AG08395 (cell line): ENCODE measurements around the gene ADAMTS7.
"Not testable (repeated sequence)": the region's sequence is repeated elsewhere in the genome, so short reads cannot be mapped to it uniquely, and the experiment has no call there.

ENCODE experiments used
- DNase-seq: peaks from one replicate; pipeline ENCODE4 v3.0.0; 2012; ENCODE audit warnings: mixed read lengths, low spot score

The ADAMTS7 gene

DNA sequence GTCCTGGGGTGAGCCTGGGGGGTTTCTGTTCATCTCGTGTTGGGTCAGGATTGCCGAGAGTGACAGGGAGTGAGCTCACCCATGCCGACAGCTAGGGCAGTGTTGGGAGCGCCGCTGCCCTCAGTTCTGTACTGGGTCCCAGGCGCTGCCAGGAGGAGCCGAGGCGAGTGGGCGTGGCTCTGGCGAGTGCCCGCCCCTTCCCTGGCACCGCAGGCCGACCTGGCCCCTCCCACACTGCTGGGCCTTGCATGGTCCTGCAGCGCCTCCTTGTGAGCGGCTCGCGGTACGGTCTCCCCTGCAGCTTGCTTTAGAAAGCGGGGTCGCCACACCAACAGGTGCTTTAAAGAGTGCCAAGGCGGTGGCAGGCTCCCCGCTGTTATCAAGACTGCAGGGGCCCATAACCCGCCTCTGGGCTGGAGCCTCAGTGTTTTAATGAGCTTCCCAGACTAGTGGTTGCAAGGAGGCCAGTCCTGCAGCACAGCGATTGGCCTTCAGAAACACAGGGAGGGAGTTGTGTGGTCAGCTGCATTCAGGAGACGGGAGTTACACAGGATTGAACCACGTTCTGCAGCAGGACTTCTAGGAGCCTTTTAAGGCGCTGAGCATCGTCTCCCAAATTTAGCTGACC, 60.2 kb downstream of the ADAMTS7 start:
- DNase-seq, result peak; percentile 83

DNA sequence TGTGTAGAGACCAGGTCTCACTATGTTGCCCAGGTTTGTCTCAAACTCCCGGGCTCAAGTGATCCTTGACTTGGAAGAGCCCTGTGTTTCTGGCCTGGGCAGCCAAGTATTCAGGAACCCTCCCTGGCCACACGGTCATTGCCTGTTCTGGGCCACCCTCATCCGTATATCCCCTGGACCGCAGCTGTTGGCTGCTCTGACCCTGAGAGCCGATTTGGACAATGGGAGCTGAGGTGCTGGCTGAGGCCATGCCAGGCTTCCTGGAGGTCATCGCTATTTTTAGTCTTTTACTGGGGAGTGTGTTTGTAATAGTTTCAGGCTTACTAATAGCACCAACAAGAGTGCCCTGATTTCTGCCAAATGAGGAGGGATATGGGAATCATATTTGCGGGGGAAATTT, 60.7 kb downstream of the ADAMTS7 start:
- DNase-seq, result peak; percentile 31

DNA sequence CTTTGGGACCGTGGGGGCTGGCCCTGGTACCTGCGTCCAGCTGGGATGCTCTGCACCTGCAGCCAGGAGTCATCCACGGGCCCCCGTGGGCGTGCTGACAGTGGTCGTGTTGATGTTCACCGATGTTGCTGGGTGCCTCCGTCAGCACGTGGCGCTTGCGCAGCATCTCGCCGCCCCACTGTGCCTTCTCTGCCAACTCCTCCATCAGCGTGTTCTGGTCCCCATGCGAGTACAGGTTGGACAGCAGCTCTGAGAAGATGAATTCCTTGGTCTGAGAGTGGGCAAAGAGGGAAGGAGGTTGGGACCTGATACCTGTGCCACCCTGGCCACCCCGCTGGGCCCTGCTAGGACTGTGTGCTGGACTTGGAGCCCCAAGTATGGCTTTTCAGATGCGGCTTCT, 61.4 kb downstream of the ADAMTS7 start:
- DNase-seq, result no peak

DNA sequence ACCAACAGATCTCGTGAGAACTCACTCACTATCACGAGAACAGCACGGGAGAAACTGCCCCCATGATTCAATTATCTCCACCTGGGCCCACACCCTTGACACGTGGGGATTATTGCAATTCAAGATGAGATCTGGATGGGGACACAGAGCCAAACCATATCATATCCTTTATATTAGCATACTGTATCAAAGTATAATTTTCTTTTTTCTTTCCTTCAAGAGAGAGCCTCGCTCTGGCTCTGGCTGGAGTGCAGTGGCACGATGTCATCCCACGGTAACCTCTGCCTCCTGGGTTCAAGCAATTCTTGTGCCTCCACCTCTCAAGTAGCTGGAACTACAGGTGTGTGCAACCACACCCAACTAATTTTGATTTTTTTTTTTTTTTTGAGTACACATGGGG, 63.4 kb downstream of the ADAMTS7 start:
- not testable (repeated sequence) for DNase-seq

DNA sequence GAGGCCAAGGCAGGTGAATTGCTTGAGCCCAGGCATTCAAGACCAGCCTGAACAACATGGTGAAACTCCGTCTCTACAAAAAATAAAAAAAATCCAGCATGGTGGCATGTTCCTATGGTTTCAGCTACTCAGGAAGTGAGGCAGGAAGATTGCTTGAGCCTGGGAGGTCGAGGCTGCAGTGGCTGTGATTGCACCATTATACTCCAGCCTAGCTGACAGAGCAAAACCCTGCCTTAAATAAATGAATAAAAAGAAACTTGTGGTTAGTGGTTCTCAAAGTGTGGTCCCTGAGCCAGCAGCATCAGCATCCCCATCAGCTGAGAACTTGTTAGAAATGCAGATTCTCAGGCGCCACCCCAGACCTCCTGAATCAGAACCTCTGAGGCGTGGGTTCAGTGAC, 69.6 kb downstream of the ADAMTS7 start:
- not testable (repeated sequence) for DNase-seq

DNA sequence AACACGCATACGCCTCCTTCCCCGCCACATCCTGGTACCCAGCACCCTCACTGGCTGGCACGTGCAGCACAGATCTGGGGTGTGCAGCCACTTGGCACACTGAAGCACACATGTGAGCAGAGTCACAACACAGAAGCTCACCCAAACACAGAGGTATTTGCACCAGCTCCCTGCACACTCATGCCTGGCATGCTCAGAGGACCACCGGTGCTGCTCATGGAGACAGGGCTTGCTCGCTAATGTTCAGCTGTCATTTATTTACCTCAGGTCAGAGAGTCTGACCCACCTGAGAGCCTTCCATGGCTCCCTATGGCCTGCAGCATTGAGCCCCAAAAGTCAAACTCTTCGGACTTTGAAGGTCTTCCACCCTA, 70.4 kb downstream of the ADAMTS7 start:
- no peak for DNase-seq

DNA sequence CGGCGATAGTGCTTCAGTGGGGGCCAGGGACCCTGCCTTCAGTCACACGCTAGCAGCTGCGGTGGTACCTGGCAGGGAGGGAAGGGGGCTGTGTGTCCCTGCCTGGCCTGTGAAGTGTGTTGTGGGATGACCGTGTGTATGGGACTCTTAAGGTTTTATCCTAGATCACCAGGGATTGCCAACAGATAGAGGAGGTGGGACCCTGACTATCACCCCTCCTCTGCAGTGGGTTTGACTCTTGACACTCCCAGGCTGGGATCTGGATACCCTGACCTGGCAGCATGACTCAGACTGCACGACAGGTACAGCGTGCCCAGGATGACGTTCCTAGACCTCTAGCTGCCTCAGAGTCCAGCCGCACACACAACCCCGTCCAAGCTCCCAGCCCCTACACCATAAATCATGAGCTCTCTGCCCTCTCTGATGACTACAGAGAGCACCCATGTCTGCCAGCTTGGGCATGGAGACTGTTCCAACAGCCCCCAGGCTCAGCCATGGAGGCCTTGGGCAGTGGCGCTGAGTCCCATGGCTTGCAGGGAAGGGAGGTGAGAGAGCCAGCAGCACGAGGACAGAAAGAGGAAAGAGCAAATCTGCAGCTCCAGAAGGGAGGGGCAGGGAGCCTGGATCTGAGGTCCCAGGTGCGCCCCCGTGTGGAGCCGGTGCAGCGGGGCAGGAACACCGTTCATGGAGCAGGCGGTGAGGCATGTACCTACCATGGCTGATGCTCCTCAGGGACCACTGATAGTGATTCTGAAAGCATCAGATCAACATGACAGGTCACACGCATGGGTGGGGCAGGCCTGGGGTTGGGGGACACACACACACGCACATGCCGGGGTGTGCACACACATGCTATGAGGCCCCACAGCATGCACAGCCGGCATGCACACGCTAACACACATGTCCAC, 71.0 kb downstream of the ADAMTS7 start:
- no peak for DNase-seq

DNA sequence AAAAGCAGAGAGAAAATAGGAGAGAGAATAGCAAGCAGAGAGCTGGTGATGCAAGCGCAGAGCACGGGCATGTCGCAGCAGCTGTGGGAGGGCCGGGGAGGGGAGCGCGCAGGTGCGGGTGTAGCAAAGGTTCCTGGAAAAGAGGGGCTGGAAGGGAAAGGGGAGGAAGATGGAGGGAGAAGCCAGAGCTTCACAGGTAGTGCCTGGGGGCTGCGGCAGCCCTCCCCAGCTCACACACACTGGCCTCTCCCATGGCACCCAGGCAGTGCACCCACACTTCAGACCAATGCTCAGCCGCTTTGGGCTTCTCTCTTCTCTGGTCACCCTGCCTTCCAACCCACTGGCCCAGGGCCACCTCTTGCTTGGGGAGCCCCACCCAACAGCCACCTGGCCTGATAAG, 72.1 kb downstream of the ADAMTS7 start:
- no peak for DNase-seq

DNA sequence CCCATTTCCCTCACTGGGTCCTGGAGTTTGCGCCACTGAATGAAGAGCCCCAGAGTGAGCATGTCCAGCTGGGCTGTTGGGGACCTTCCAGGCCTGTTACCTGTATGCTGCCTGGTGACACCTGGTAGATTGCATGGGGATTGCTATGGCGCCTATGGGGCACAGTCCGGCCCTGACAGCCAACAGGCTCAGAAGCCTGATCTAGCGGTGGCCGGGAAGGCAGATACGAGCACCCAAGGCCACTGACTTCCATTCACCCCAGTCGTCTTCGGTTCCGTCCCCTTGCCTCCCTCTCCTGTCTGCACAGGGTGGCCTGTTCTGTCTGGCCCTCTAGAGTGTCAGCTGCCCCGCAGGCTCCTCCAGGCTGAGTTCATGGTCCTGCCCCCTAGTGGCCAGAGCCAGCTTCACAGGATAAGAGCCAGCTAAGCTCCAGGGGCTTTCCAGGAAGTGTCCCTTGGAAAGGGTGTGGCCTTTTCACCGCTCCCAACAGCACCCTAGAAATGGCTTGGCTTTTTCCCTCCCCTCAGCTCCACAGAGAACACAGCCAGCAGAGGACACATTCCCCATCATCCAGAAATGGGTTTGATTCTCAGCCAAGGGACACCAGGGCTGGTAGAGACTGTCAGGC, 73.2 kb downstream of the ADAMTS7 start:
- DNase-seq, result not testable (repeated sequence)

DNA sequence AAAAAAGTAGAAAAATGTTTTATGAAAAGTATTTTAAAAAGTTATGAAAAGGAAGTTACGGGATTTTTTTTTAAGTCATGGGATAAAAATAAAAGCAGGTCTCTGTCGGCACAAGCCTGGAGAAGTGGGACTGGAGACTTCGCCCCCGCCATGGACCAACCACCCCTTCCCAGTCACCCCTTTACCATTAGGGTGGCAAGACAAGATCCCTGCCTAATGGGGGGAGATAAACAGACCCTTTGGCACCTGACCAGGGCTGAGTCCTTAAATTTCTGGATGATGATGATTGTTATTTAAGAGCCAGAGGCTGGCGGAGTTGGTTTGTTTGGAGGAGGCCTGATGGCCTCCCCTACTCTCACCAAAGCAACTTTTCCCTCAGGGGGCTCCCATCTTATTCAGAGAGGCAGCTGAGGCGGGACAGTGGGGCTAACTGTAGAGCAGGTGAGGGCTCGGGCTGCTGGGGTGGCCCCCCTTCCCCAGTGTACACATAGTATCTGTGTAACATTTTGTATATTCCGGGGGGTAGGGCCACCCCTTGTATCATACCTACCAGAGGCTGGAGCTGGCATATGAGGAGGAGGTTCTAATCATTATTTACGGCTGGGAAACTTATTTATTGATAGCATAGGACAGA, 74.0 kb downstream of the ADAMTS7 start:
- DNase-seq, result no peak

DNA sequence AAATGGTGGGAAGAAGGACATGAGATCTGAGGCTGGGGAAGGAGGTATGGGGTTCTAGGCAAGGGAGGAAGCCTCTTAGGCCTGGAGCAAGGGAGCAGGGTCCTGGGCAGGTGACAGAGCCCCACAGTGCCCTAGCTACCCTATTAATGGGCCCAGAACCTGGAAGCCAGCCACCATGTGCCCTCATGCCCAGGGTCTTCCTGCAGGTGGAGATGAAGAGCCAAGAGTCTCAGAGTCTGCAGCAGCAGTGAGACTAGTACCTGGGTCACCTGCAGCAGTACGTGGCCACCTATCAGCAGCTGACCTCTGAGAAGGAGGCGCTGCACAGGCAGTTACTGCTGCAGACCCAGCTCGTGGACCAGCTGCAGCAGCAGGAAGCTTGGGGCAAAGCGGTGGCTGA, 75.0 kb downstream of the ADAMTS7 start:
- not testable (repeated sequence) for DNase-seq

DNA sequence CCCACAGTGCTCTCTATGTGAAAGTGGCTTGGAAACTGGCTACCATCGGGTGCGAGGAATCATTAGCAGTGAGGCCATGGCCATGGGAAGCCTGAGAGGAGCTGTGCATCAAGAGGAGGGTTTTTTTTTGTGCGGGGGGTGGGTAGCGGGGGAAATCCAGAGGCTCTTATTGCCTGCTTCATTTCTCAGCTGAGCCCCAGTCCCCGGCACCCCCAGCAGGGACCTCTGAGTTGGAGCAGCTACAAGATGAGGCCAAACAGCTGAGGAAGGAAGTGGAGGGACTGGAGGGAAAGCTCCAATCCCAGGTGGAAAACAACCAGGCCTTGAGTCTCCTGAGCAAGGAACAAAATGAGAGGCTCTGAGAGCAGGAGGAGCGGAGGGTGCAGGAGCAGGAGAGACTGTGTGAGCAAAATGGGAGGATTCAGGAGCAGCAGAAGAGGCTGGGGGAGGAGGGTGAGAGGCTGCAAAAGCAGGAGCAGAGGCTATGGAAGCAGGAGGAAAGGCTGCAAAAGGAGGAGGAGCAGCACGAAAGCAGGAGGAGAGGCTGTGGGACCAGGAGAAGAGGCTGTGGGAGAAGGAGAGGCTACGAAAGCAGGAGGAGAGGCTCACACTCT, 76.7 kb downstream of the ADAMTS7 start:
- no peak for DNase-seq

DNA sequence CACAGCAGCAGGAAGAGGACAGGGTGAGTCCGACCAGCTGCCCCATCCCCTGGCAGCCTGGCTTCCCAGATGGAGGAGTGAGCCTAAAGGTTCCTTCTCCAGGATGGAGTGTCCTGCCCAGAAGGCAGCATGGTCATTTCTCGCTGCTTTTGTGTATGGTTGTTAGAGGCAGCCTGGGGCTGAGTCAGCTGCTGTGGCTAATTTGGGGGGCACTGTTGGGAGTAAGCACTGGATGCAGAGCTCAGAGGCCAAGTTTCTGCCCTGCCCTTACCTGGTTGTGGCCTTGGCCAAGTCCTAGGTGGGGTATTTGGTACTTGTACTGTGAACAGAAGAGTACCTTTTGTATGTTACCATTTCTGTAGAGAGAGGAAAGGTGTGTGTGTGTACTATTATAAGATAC, 78.6 kb downstream of the ADAMTS7 start:
- no peak for DNase-seq

DNA sequence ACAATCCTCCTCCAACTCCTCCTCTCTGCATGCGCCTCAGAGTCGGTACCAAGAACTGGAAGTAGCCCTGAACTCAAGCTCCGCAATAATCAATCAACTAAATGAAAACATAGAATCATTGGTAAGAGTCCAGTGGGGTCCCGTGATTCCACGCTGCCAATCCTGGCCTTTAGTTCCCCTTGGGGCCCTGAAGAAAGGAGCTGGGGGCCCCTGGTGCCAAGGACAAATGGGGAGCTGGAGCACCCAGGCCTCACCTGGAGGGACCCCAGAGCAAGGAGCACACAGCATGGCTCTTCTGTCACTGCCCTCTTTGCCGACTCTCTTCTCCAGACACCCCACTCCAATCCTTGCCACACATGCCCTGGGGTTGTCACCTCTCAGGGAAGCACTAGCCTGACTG, 80.3 kb downstream of the ADAMTS7 start:
- no peak for DNase-seq

DNA sequence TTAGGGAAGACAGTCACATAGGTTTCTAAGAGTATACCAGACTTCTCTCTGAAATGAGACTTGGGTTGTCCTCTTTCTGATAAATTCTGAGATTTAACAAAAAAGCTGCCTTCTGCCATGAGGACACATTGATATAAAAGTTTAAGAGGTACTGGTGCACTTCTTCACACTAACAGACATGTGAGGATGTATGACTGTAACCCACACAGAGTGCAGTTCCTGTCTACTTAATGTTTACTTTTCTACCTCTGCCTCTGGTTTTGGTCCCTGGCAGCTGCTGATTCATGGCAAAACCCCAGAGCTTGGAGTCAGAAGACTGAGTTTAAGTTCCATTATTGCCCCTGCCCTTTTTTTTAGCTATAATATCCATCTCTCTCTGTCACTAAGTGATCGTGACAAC, 82.8 kb downstream of the ADAMTS7 start:
- not testable (repeated sequence) for DNase-seq

DNA sequence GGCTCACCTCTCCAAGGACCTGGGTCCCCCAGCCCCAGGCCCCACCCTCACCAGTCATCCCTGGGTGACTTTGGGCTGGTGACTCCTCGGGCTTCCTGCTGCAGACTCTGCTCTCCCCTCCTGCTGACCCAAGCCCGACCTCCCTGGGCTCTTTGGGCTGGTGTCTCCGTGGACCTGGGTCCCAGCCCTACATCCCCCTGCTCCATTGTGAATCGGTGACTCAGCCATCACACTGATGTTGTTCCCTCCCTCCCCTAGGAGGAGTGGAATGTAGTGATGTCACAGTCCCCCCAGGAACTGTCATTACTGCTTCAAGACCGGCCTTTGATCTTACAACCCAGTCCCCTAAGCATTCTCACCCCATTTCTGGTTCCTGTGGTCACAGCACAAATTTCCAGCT, 83.7 kb downstream of the ADAMTS7 start:
- DNase-seq, result no peak

DNA sequence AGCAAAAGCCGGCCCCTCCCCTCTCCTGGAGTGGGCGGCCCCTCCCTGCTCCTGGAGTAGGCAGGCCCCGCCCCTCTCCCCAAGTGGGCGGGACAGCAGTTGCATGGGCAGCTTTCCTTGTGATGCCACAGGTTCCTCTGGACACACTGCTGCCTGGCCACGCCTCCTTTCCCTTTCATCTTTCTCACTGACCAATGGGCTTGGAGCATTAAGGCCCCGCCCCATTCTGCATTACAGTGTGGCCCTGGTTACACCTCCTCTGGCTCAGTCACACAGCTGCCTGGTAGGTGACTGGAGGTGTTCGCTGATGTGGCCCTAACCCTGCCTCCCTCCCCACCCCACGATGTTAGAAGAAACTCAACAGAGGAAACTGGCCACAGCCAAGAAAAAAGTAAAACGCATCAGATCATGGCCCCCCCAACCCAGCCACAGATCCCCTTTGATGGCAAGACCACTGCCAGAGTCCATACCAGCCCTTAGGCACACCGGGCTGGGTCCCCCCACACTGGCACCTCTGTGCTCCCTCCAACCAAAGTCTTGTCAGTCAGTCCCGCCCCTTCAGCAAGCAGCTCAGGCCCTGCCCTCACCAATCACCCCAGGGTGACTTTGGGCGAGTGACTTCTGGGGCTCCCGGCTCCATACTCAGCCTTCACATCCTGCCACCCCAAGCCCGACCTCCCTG, 84.3 kb downstream of the ADAMTS7 start:
- no peak for DNase-seq

DNA sequence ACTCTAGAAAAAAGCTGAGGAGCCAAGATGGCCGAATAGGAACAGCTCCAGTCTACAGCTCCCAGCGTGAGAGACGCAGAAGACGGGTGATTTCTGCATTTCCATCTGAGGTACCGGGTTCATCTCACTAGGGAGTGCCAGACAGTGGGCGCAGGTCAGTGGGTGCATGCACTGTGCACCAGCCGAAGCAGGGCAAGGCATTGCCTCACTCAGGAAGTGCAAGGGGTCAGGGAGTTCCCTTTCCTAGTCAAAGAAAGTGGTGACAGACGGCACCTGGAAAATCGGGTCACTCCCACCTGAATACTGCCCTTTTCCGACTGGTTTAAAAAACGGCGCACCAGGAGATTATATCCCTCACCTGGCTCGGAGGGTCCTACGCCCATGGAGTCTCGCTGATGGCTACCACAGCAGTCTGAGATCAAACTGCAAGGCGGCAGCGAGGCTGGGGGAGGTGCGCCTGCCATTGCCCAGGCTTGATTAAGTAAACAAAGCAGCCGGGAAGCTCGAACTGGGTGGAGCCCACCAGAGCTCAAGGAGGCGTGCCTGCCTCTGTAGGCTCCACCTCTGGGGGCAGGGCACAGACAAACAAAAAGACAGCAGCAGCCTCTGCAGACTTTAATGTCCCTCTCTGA, 91.3 kb downstream of the ADAMTS7 start:
- DNase-seq, result not testable (repeated sequence)

DNA sequence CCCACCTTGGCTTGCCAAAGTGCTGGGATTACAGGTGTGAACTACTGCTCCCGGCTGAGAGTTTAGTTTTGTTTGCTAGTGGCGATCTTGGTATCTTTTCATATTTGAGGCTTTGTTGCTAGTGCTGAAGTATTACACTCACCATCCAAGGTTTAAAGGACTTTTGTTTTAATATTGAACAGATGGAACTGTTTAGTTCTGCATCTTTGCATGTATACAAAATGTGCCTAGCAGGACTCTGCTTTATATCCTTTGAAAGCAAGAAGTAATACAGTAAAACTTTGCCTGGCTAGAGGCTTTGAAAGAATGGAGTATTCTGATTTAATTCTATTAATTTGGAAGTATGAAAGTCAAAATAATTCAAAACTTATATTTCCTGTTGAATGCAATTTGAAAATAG, 92.4 kb downstream of the ADAMTS7 start:
- DNase-seq, result no peak

DNA sequence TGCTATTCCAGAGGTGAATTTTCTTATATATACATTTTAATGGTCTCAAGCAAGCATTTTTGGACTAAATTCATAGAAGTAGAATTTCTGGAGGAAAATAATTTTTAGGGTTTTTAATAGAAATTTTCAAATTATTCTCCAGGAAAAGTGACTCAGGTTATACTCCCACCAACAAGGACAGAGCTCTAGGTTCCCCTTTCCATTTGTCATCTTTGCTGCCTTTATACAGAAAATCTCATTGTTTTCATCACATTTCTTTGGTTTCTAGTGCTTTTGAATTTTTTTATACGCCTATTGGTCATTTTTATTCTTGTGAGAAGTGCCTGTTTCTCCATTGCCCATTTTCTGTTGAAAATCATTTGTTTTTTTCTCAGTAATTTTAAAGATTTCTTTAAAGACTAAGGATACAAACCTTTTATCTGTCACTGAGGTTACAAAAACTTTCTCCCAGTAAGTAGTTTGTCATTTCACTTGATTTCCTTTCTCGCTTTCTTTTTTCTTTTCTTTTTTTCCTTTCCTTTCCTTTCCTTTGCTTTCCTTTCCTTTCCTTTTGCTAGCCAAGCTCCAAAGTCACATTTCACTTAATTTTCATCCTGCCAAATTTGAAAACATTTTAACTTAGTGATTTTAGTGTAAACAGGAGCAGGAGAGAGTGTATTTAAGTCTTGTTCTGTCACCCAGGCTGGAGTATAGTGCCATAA, 93.2 kb downstream of the ADAMTS7 start:
- DNase-seq, result no peak

DNA sequence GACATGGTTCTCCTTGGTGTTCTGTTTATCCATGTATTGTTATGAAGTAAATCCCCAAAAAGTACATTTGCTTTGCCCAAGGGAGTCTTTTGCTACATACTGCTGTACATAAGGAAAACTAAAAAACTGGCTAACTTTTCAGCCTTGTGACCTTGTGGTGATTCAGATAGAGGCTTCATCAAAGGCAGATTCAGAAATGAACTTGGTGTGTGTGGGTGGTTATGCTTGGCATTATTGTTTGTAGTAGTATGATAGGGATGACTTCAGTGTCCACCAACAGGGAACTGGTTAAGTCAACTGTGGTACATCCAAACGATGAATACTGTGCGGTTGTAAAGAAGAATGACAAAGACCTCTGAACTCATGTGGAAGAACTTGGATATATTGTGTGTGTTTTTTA, 94.6 kb downstream of the ADAMTS7 start:
- no peak for DNase-seq
